Cardiac muscle cell (in vitro differentiated cells and primary cell): ENCODE data around the gene TIMP2. TPM values are rescaled to one million over a fixed set of nuclear protein-coding genes. Genes with fewer than 3 reads are reported as not detected.
"Not testable (repeated sequence)": the region's sequence is repeated elsewhere in the genome, so short reads cannot be mapped to it uniquely, and the experiment has no call there.

Source experiments
- DNase-seq, 2 donors: peaks; one replicate each; pipeline versions ENCODE4 v3.0.0 to v3.0.0-alpha.2; 2010 to 2017; ENCODE audit warnings: low read depth in 1 of 2, low spot score in 1 of 2
- H3K27ac ChIP-seq: fragments of 200-600 bp; sonication (generic); 2 replicates; pipeline ENCODE4 v1.5.1; 2016
- H3K27me3 ChIP-seq: fragments of 200-600 bp; sonication (generic); 2 replicates; pipeline ENCODE4 v1.6.0; 2016; ENCODE audit warnings: control low read depth
- H3K36me3 ChIP-seq: fragments of 200-600 bp; sonication (generic); 2 replicates; pipeline ENCODE4 v1.5.1; 2016; ENCODE audit warnings: control low read depth
- H3K4me1 ChIP-seq: fragments of 200-600 bp; sonication (generic); 2 replicates; pipeline ENCODE4 v1.8.1; 2017; ENCODE audit warnings: low read depth, mild to moderate bottlenecking, mixed run types
- H3K4me3 ChIP-seq: fragments of 200-600 bp; sonication (generic); 2 replicates; pipeline ENCODE4 v1.5.1; 2016; ENCODE audit warnings: mild to moderate bottlenecking
- H3K9me3 ChIP-seq: fragments of 200-600 bp; sonication (generic); 2 replicates; pipeline ENCODE4 v1.5.1; 2017; ENCODE audit warnings: low read depth, mild to moderate bottlenecking, control low read depth
- polyA plus RNA-seq: library from polyadenylated mRNA; unstranded; fragments of >200 nt; fragmentation: Nextera tagmentation; extraction: Ambion mirVana; gene quantifications from 2 replicates; pipeline ENCODE4 v1.2.1, GENCODE V29; 2016
- total RNA-seq: library from RNA; depleted of rRNA; stranded (reverse); fragments of >200 nt; gene quantifications from 2 replicates; pipeline ENCODE4 v1.2.3, GENCODE V29; 2016
- TF ChIP-seq, protein P1 (sequence below): IDR thresholded peaks from 2 replicates; pipeline ENCODE4 v1.5.1; 2012; ENCODE audit warnings: low read depth, mild to moderate bottlenecking, low read length

TIMP2 gene
- total and polyA plus RNA-seq, 2 experiments from 2014 or later: 5.9 to 25.8 TPM

GRCh38 chr17:78904371-78904770, 20.8 kb downstream of the TIMP2 start:
- DNase-seq: no peak
- peaks cover 10% of the 10 kb centered on the region for H3K4me1 ChIP-seq
- H3K9me3 ChIP-seq: no peaks in the 10 kb centered on the region
- H3K36me3 ChIP-seq: no peaks in the 10 kb centered on the region
- no peak overlapping the region for H3K27ac ChIP-seq
- TF ChIP-seq, protein P1, sequence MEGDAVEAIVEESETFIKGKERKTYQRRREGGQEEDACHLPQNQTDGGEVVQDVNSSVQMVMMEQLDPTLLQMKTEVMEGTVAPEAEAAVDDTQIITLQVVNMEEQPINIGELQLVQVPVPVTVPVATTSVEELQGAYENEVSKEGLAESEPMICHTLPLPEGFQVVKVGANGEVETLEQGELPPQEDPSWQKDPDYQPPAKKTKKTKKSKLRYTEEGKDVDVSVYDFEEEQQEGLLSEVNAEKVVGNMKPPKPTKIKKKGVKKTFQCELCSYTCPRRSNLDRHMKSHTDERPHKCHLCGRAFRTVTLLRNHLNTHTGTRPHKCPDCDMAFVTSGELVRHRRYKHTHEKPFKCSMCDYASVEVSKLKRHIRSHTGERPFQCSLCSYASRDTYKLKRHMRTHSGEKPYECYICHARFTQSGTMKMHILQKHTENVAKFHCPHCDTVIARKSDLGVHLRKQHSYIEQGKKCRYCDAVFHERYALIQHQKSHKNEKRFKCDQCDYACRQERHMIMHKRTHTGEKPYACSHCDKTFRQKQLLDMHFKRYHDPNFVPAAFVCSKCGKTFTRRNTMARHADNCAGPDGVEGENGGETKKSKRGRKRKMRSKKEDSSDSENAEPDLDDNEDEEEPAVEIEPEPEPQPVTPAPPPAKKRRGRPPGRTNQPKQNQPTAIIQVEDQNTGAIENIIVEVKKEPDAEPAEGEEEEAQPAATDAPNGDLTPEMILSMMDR: no peak
- H3K4me3 ChIP-seq: no peak overlapping the region
- no peaks in the 10 kb centered on the region for H3K27me3 ChIP-seq

DNA sequence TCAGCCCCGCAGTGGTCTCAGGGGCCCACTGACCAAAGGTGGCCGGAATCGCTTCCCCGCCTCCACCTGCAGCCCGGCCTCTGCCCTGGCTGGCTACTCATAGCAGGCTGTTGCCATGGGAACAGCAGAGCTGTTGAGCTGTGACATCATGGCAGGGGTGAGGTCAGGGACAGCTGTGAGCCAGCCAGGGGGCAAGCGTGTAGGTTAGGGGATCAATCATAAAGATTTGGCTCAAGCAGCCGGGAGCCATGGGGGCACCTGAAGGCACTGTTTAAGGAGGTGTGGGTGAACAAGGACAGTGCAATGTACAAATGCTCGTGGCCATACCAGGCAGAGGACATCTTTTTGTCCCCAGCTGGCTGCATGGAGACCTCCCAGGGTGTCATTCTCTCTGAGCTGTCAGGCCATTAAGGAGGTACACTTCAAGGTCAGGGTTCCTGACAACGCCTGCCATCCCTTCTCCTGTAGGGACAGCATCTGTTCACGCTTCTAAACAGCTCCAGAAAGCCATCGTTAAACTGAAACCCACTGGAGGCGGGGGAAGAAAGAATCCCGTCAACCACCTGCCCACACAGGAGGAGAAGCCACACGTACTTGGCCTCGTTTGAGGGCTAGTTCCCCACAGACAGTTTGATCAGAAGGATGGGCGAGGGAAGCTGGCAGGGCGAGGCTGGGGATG, 21.9 kb downstream of the TIMP2 start, which contains the start of gene CEP295NL:
CEP295NL (minus strand) TSS at position 101 of the 679 bp plus-strand sequence. CDS start 1,373 bp downstream, outside the sequence.
- Histone ChIP-seq H3K27me3 (no peaks in the 10 kb centered on the region), H3K27ac (no peak within 1 kb of the TSS), H3K9me3 (no peaks in the 10 kb centered on the region), H3K4me3 (no peak within 1 kb of the TSS), H3K36me3 (no peaks in the 10 kb centered on the region), H3K4me1 (peaks cover 14% of the 10 kb centered on the region)
- peak in 1 of 2 donors; percentile 48 for DNase-seq
- TF ChIP-seq, protein P1: no peak

GRCh38 chr17:78902231-78902630, 23.0 kb downstream of the TIMP2 start:
- not testable (repeated sequence) for DNase-seq, H3K9me3 ChIP-seq, H3K27ac ChIP-seq, H3K4me3 ChIP-seq, H3K36me3 ChIP-seq, H3K27me3 ChIP-seq
- peaks cover 14% of the 10 kb centered on the region for H3K4me1 ChIP-seq

GRCh38 chr17:78901806-78902205, 23.4 kb downstream of the TIMP2 start:
- TF ChIP-seq, protein P1: no peak
- H3K4me1 ChIP-seq: peaks cover 14% of the 10 kb centered on the region
- no peaks in the 10 kb centered on the region for H3K36me3 ChIP-seq
- no peaks in the 10 kb centered on the region for H3K27me3 ChIP-seq
- DNase-seq: no peak
- H3K9me3 ChIP-seq: no peaks in the 10 kb centered on the region
- H3K4me3 ChIP-seq: no peak overlapping the region
- H3K27ac ChIP-seq: no peak overlapping the region

DNA sequence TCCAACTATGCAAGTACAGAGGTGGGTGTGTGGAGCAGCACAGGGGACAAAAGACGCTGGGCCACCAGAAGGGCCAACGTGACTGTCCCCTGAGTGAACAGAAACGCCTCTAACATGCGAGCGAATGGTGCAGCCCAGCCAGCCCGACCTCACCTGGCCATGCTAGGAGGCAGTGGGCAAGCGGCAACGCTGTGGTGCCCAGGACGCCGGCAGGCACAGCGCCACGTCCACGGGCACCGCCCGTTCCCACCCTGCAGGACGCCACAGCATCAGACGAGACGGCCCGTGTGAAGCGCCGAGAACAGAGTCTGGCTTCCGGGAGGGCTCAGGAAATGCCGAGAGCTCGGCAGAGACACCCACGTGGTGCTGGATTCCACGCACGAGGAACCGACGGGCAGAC, 24.4 kb downstream of the TIMP2 start:
- no peak for DNase-seq
- Histone ChIP-seq H3K9me3 (no peaks in the 10 kb centered on the region), H3K36me3 (no peaks in the 10 kb centered on the region), H3K4me3 (no peak overlapping the region), H3K27me3 (no peaks in the 10 kb centered on the region), H3K4me1 (peaks cover 14% of the 10 kb centered on the region), H3K27ac (no peak overlapping the region)
- TF ChIP-seq, protein P1: no peak
